HepG2 (cell line): ENCODE results near the gene ITCH. TPM values are rescaled to one million over a fixed set of nuclear protein-coding genes. Genes with fewer than 3 reads are reported as not detected.
A peak's percentile ranks its signal among the peaks of the same experiment; 100 is the strongest.

Experiments used
- ATAC-seq: fragments of 200-7000 bp; cut with Tn5 transposase; 3 replicates; pipeline ENCODE4 v1.9.1; 2020; ENCODE audit warnings: mild to moderate bottlenecking, moderate library complexity
- BruUV-seq: library from RNA; stranded (reverse); fragments of 400-500 nt; replicated peaks from 2 replicates; lab custom pipeline; 2021; lab: Mats Ljungman, UMichigan
- CTCF ChIA-PET: fragments of 300-600 bp; formaldehyde crosslinking; extraction: SDS; loops from one replicate; lab custom pipeline; 2021; ENCODE audit warnings: low total read pairs, inconsistent platforms, low intra/inter-chr PET ratio; lab: Yijun Ruan, JAX
- POLR2A ChIA-PET: fragments of 350-600 bp; sonication (Branson Sonifier 250); formaldehyde crosslinking; loops from one replicate; lab custom pipeline; 2020; ENCODE audit warnings: antibody characterized with exemption, inconsistent platforms; lab: Yijun Ruan, JAX
- DNase-seq: peaks from one replicate; pipeline ENCODE4 v3.0.0-alpha.2; 2015; ENCODE audit warnings: low spot score
- FAIRE-seq: peaks from 3 replicates; lab custom pipeline; 2011; peaks lifted over from hg19 to GRCh38; lab: Jason Lieb, UNC
- H2AFZ ChIP-seq: one replicate; pipeline ENCODE4 v1.6.1; 2011; ENCODE audit warnings: low read length, inconsistent platforms
- H3K27ac ChIP-seq: fragments of 300-600 bp; 3 replicates; pipeline ENCODE4 v1.8.0; 2011; ENCODE audit warnings: mixed run types, mild to moderate bottlenecking, mixed read lengths, low read length, inconsistent platforms; ENCODE audit not compliant: insufficient read depth; ENCODE audit errors: extremely low read length
- H3K27me3 ChIP-seq, 2 experiments: fragments of 200-600 bp in 1 of 2; 2 replicates in 1 of 2; 3 replicates in 1 of 2; pipeline versions ENCODE4 v1.6.0 to v1.8.0; 2011; ENCODE audit warnings: low read length in 2 of 2, mild to moderate bottlenecking in 2 of 2, moderate library complexity in 2 of 2, inconsistent platforms in 1 of 2; ENCODE audit not compliant: insufficient read depth in 2 of 2, control insufficient read depth in 1 of 2
- H3K36me3 ChIP-seq, 2 experiments: fragments of 200-600 bp in 1 of 2; replicated peaks in 1 of 2; 2 replicates in 1 of 2; 3 replicates in 1 of 2; pipeline versions ENCODE4 v1.5.1 to v1.8.0; 2011; ENCODE audit warnings: low read length in 2 of 2, inconsistent platforms in 1 of 2; ENCODE audit not compliant: insufficient read depth in 2 of 2, control insufficient read depth in 1 of 2
- H3K4me1 ChIP-seq: 2 replicates; pipeline ENCODE4 v1.5.1; 2012; ENCODE audit warnings: low read length, inconsistent platforms; ENCODE audit not compliant: insufficient read depth
- H3K4me2 ChIP-seq: 2 replicates; pipeline ENCODE4 v1.6.0; 2011; ENCODE audit warnings: low read depth, low read length, inconsistent platforms
- H3K4me3 ChIP-seq, 3 experiments: fragments of 200-600 bp in 1 of 3; sonication (generic), shearing (Covaris generic) in 1 of 3; replicated peaks in 1 of 3; 2 replicates each; pipeline ENCODE4 v1.5.1; 2011 to 2016; ENCODE audit warnings: low read length in 3 of 3, inconsistent platforms in 2 of 3, low read depth in 2 of 3, mild to moderate bottlenecking in 2 of 3, control low read depth in 1 of 3, mixed read lengths in 1 of 3; ENCODE audit not compliant: insufficient read depth in 1 of 3
- H3K79me2 ChIP-seq: one replicate; pipeline ENCODE4 v1.6.1; 2011; ENCODE audit warnings: low read length, inconsistent platforms; ENCODE audit not compliant: insufficient read depth
- H3K9ac ChIP-seq: 2 replicates; pipeline ENCODE4 v1.6.0; 2011; ENCODE audit warnings: mild to moderate bottlenecking, low read depth, low read length, inconsistent platforms; ENCODE audit not compliant: insufficient read depth
- H3K9me3 ChIP-seq: 2 replicates; pipeline ENCODE4 v1.5.1; 2012; ENCODE audit warnings: mild to moderate bottlenecking, low read length
- H4K20me1 ChIP-seq: 2 replicates; pipeline ENCODE4 v1.6.0; 2011; ENCODE audit warnings: inconsistent platforms, mild to moderate bottlenecking, low read length, moderate library complexity; ENCODE audit not compliant: insufficient read depth
- CEBPB ChIP-seq: IDR thresholded peaks from 2 replicates; pipeline ENCODE4 v1.6.1; 2011; ENCODE audit warnings: low read depth, low read length, improper control_type of control experiment, borderline replicate concordance
- CEBPG ChIP-seq: IDR thresholded peaks from 2 replicates; pipeline ENCODE4 v1.6.1; 2016
- MLLT10 ChIP-seq: sonication (generic); formaldehyde crosslinking; IDR thresholded peaks from 2 replicates; pipeline ENCODE4 v1.4.0; 2020; ENCODE audit warnings: missing genetic modification reagents
- ZBTB33 ChIP-seq: sonication (generic); formaldehyde crosslinking; IDR thresholded peaks from 2 replicates; pipeline ENCODE4 v1.4.0; 2020; ENCODE audit warnings: missing genetic modification reagents
- ZNF121 ChIP-seq: sonication (generic); formaldehyde crosslinking; IDR thresholded peaks from 2 replicates; pipeline ENCODE4 v1.5.0; 2020; ENCODE audit warnings: mild to moderate bottlenecking, missing genetic modification reagents
- ZNF770 ChIP-seq: sonication (generic); formaldehyde crosslinking; IDR thresholded peaks from 2 replicates; pipeline ENCODE4 v1.5.0; 2020; ENCODE audit warnings: mild to moderate bottlenecking, missing genetic modification reagents
- WGBS: methylation state at CpG from one replicate; pipeline ENCODE4 v1.1.6; 2017; ENCODE audit warnings: low lambda C conversion rate; 5-methylcytosine and 5-hydroxymethylcytosine counted together
- in situ Hi-C: cut with HindIII; loops from 2 replicates; pipeline ENCODE4 v1.10.0; 2017; ENCODE audit warnings: low pct_unique_long_range_greater_than_20kb; ENCODE audit not compliant: extremely low pct_ligation_motif_present
- intact Hi-C: fragments of 100-400 bp; cut with micrococcal nuclease; formaldehyde crosslinking; loops from one replicate; pipeline ENCODE4 v1.10.0; 2022; ENCODE audit not compliant: unreplicated experiment
- polyA plus RNA-seq, 8 experiments: library from polyadenylated mRNA; depleted of rRNA in 3 of 8; stranded (reverse) in 7 of 8; unstranded in 1 of 8; fragments of >200 nt; fragmentation: Illumina TruSeq in 4 of 8; extraction: Trizol in 4 of 8; gene quantifications; 2 replicates each; pipeline versions ENCODE4 v1.2.1 to v1.2.3, GENCODE V29; 2011 to 2016; ENCODE audit warnings: low read depth in 4 of 8, missing spikeins in 1 of 8, mixed read lengths in 1 of 8; ENCODE audit not compliant: insufficient read depth in 1 of 8
- total RNA-seq, 5 experiments: library from RNA; depleted of rRNA; stranded (reverse); fragments of >200 nt; fragmentation: Illumina TruSeq; extraction: Trizol; gene quantifications; 2 replicates each; pipeline ENCODE4 v1.2.3, GENCODE V29; 2016; ENCODE audit warnings: low read depth in 1 of 5

The ITCH gene
- total and polyA plus RNA-seq, 2 of the 13 experiments (the other 11 are each of a cell fraction or from before 2014, with no cell fraction given) = 20.5 to 112 TPM

- ATAC-seq = no peak
- Histone ChIP-seq H4K20me1 (no peaks in the 10 kb centered on the region), H3K4me1 (no peaks in the 10 kb centered on the region), H3K27ac (no peak overlapping the region), H3K9me3 (no peaks in the 10 kb centered on the region), H3K27me3 (no peaks in the 10 kb centered on the region), H3K9ac (no peak overlapping the region), H2AFZ (no peak overlapping the region), H3K4me2 (no peak overlapping the region), H3K79me2 (peaks cover 3% of the 10 kb centered on the region), H3K4me3 (no peak overlapping the region), H3K36me3 (peaks cover 14 to 47% of the 10 kb centered on the region in 2 experiments)
- BruUV-seq = no TSS peak
- CTCF ChIA-PET = interaction anchor here (1.0 kb wide), 1 partner anchor 118 kb away, joined by 3 read pairs; no protein-coding TSS in a partner anchor
- DNase-seq = no peak
- POLR2A ChIA-PET = no interaction called here
- in situ Hi-C loops = no loop called here
- intact Hi-C loops = no loop called here
- TF ChIP-seq MLLT10 (CRISPR knock-in tag) (no peak), ZNF770 (peak; percentile 73), CEBPB (peak; percentile 76), ZNF121 (no peak), ZBTB33 (CRISPR knock-in tag) (peak; percentile 58; the same call in 1 of the 2 replicates), CEBPG (peak; percentile 55)
- no peak for FAIRE-seq
- WGBS = 98% methylated on average over 3 of the region's 3 CpGs
Measured at GRCh38 chr20:34431168-34431567, 68.1 kb downstream of the ITCH start.
